ENCODE measurements around the gene SLC10A7.

Gene SLC10A7

GRCh38 chr4:146247356-146247755, 274.4 kb downstream of the SLC10A7 start:
- DNase-seq: no peak

- DNase-seq: no peak
Measured at GRCh38 chr4:146246381-146246780, 275.4 kb downstream of the SLC10A7 start.

GRCh38 chr4:146245850-146246249, 275.9 kb downstream of the SLC10A7 start:
- DNase-seq: no peak

- peak; percentile 27 for DNase-seq
Measured at GRCh38 chr4:146245246-146245645, 276.5 kb downstream of the SLC10A7 start.

- no peak for DNase-seq
Measured at GRCh38 chr4:146244496-146244895, 277.2 kb downstream of the SLC10A7 start.

GRCh38 chr4:146243883-146244277, 277.9 kb downstream of the SLC10A7 start:
- DNase-seq: no peak

- DNase-seq: peak; percentile 29
Measured at GRCh38 chr4:146243141-146243882, 278.4 kb downstream of the SLC10A7 start.

- DNase-seq: no peak
Measured at GRCh38 chr4:146238107-146238506, 283.6 kb downstream of the SLC10A7 start.

GRCh38 chr4:146237092-146237491, 284.6 kb downstream of the SLC10A7 start:
- no peak for DNase-seq

GRCh38 chr4:146236216-146236615, 285.5 kb downstream of the SLC10A7 start:
- no peak for DNase-seq

- DNase-seq: no peak
Measured at GRCh38 chr4:146235654-146236177, 286.0 kb downstream of the SLC10A7 start.

- DNase-seq: no peak
Measured at GRCh38 chr4:146232131-146232722, 289.5 kb downstream of the SLC10A7 start.

GRCh38 chr4:146229406-146229805, 292.3 kb downstream of the SLC10A7 start:
- no peak for DNase-seq

GRCh38 chr4:146224326-146224966, 297.3 kb downstream of the SLC10A7 start:
- no peak for DNase-seq

GRCh38 chr4:146222313-146222712, 299.4 kb downstream of the SLC10A7 start:
- peak; percentile 8 for DNase-seq

- DNase-seq: no peak
Measured at GRCh38 chr4:146214238-146214637, 307.5 kb downstream of the SLC10A7 start, which contains the start of gene REELD1. Gene REELD1, plus strand, starts transcription at chr4:146214538. Its CDS starts 2,415 bp downstream, at chr4:146216953.

GRCh38 chr4:146212781-146213180, 309.0 kb downstream of the SLC10A7 start:
- DNase-seq: no peak

GRCh38 chr4:146211440-146211839, 310.3 kb downstream of the SLC10A7 start:
- DNase-seq: no peak

GRCh38 chr4:146210890-146211289, 310.9 kb downstream of the SLC10A7 start:
- no peak for DNase-seq

GRCh38 chr4:146207410-146207809, 314.3 kb downstream of the SLC10A7 start:
- no peak for DNase-seq
